ENCODE results near the gene BICD2. TPM values are rescaled to one million over a fixed set of nuclear protein-coding genes. Genes with fewer than 3 reads are reported as not detected.

The BICD2 gene
- total and polyA plus RNA-seq, 10 of the 15 experiments (the other 5 are each of a cell fraction or from before 2014, with no cell fraction given): 5.3 to 25.5 (median 14.4) TPM

DNA sequence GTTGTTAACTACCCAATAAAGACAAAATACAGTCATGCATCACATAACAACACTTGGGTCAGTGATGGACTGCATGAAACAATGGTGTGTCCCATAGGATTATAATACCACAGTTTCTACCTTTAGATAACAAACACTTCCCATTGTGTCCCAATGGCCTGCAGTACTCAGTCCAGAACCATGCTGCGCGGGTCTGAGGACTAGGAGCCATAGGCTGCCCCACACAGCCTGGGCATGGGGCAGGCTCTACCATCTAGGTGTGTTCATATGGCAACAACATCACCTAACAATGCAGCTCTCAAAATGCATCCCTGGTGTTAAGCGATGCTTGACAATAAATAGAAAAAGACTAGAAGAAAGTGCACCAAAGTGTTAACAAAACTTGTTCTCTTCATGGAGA, 101.5 kb downstream of the BICD2 start:
- H3K27me3 ChIP-seq (replicated peaks in 1 of 2; ENCODE audit: control insufficient read depth in 2 of 2, insufficient read depth in 2 of 2, low read length in 1 of 2): no peaks in the 10 kb centered on the region
- WGBS (ENCODE audit: insufficient coverage, insufficient replicate concordance, low lambda C conversion rate, missing lambda C conversion rate): 100% methylated on average over 3 of the region's 3 CpGs
- no peak for FAIRE-seq
- peaks cover 2 to 24% of the 10 kb centered on the region in 2 experiments; a peak in 3 of 4 replicates for H3K36me3 ChIP-seq (ENCODE audit: control insufficient read depth in 2 of 2, insufficient read depth in 2 of 2, low read length in 1 of 2)
- H2AFZ ChIP-seq (ENCODE audit: control insufficient read depth, low read depth, low read length): no peak overlapping the region
- no peak overlapping the region for H3K27ac ChIP-seq (ENCODE audit: control insufficient read depth, insufficient read depth)
- CTCF ChIA-PET: interaction anchor here (0.7 to 1.0 kb wide), 2 partner anchors 54 to 522 kb away, joined by 3 read pairs; no protein-coding TSS in a partner anchor
- H3K4me2 ChIP-seq (ENCODE audit: control insufficient read depth, insufficient read depth): no peak overlapping the region
- H3K9me3 ChIP-seq (replicated peaks; ENCODE audit: control insufficient read depth, insufficient read depth, low read length): no peaks in the 10 kb centered on the region; the same call in 2 of the 3 replicates
- no peak overlapping the region for H3K4me3 ChIP-seq
- no peak for DNase-seq (ENCODE audit: low read depth, low spot score)
- POLR2A ChIA-PET: no interaction called here
- intact Hi-C loops (cut with micrococcal nuclease; ENCODE audit: unreplicated experiment) (no loop called here), in situ Hi-C loops (cut with MboI) (no loop called here)
- peaks cover 8% of the 10 kb centered on the region; the same call in 1 of the 2 replicates for H4K20me1 ChIP-seq (ENCODE audit: control insufficient read depth, insufficient read depth)
- peaks cover 42% of the 10 kb centered on the region for H3K79me2 ChIP-seq (ENCODE audit: control insufficient read depth, insufficient read depth, low read length)
- ATAC-seq: no peak
- SMC1A ChIA-PET (ENCODE audit: uncharacterized antibody, unreplicated experiment): no interaction called here
- H3K4me1 ChIP-seq (ENCODE audit: control insufficient read depth, insufficient read depth, low read length): peaks cover 17% of the 10 kb centered on the region
- RAD21 ChIA-PET (ENCODE audit: unreplicated experiment): no interaction called here
- BruUV-seq (replicated peaks): no TSS peak
- no peak overlapping the region for H3K9ac ChIP-seq (ENCODE audit: control insufficient read depth, insufficient read depth, low read length)
- TF ChIP-seq TCF12 (IDR thresholded peaks at IDR 0.05; ENCODE audit: low read depth, low read length) (no peak), NFXL1 (IDR thresholded peaks at IDR 0.05; ENCODE audit: borderline replicate concordance) (no peak), ZNF384 (IDR thresholded peaks at IDR 0.05; ENCODE audit: borderline replicate concordance, low read depth, low read length) (no peak)

GRCh38 chr9:92661743-92662142, 102.9 kb downstream of the BICD2 start:
- intact Hi-C loops (cut with micrococcal nuclease; ENCODE audit: unreplicated experiment): no loop called here
- Histone ChIP-seq H3K79me2 (ENCODE audit: control insufficient read depth, insufficient read depth, low read length) (peaks cover 35% of the 10 kb centered on the region), H3K27me3 (replicated peaks in 1 of 2; ENCODE audit: control insufficient read depth in 2 of 2, insufficient read depth in 2 of 2, low read length in 1 of 2) (no peaks in the 10 kb centered on the region), H2AFZ (ENCODE audit: control insufficient read depth, low read depth, low read length) (no peak overlapping the region), H4K20me1 (ENCODE audit: control insufficient read depth, insufficient read depth) (peaks cover 8% of the 10 kb centered on the region; the same call in 1 of the 2 replicates), H3K9me3 (replicated peaks; ENCODE audit: control insufficient read depth, insufficient read depth, low read length) (no peaks in the 10 kb centered on the region; the same call in 2 of the 3 replicates), H3K4me3 (no peak overlapping the region), H3K36me3 (ENCODE audit: control insufficient read depth in 2 of 2, insufficient read depth in 2 of 2, low read length in 1 of 2) (peaks cover 9 to 21% of the 10 kb centered on the region in 2 experiments; a peak in 3 of 4 replicates), H3K4me1 (ENCODE audit: control insufficient read depth, insufficient read depth, low read length) (peaks cover 17% of the 10 kb centered on the region), H3K27ac (ENCODE audit: control insufficient read depth, insufficient read depth) (no peak overlapping the region), H3K9ac (ENCODE audit: control insufficient read depth, insufficient read depth, low read length) (no peak overlapping the region), H3K4me2 (ENCODE audit: control insufficient read depth, insufficient read depth) (no peak overlapping the region)
- WGBS (ENCODE audit: insufficient coverage, insufficient replicate concordance, low lambda C conversion rate, missing lambda C conversion rate): 59% methylated on average over 4 of the region's 4 CpGs
- in situ Hi-C loops (cut with MboI): no loop called here
- TF ChIP-seq DPF2 (IDR thresholded peaks at IDR 0.05) (no peak), EED (IDR thresholded peaks at IDR 0.05; ENCODE audit: low read depth) (no peak), NBN (IDR thresholded peaks at IDR 0.05) (no peak), RFX5 (IDR thresholded peaks at IDR 0.05; ENCODE audit: low read depth, low read length) (no peak), YY1 (IDR thresholded peaks at IDR 0.05; ENCODE audit: low read depth, low read length) (no peak), PML (IDR thresholded peaks at IDR 0.05; ENCODE audit: low read length) (no peak)
- SMC1A ChIA-PET (ENCODE audit: uncharacterized antibody, unreplicated experiment): interaction anchor here (0.7 kb wide), 1 partner anchor 871 kb away, joined by 3 read pairs; no protein-coding TSS in a partner anchor
- RAD21 ChIA-PET (ENCODE audit: unreplicated experiment): no interaction called here
- CTCF ChIA-PET: interaction anchor here (0.9 kb wide), 1 partner anchor 522 kb away, joined by 3 read pairs; no protein-coding TSS in a partner anchor
- BruUV-seq (replicated peaks): no TSS peak
- DNase-seq (ENCODE audit: low read depth, low spot score) (no peak), ATAC-seq (no peak), FAIRE-seq (no peak)
- POLR2A ChIA-PET: interaction anchor here (1.0 kb wide), 1 partner anchor 10 kb away, joined by 3 read pairs; no protein-coding TSS in a partner anchor

Other genes with a start within 250 kb of the BICD2 start
- gene ECM2, start 228.8 kb downstream of the BICD2 start, total RNA-seq (2014; rRNA removed): 0.06 TPM in 1 of 2 replicates, not detected in the other
- gene ECM2, start 228.8 kb downstream of the BICD2 start, total RNA-seq (2014; rRNA removed; fragmentation: Illumina TruSeq; extraction: Trizol): 0.09 TPM in 1 of 2 replicates, not detected in the other
- gene ECM2, start 228.8 kb downstream of the BICD2 start, total RNA-seq (2021): 0.08 TPM in 1 of 2 replicates, not detected in the other
- 0.03 and 0.06 TPM in 2 replicates for gene ECM2, start 228.8 kb downstream of the BICD2 start, polyA plus RNA-seq (2011; rRNA removed)
- 0.13 and 0.51 TPM in 2 replicates for gene ECM2, start 228.8 kb downstream of the BICD2 start, polyA plus RNA-seq (2014; fragmentation: Illumina TruSeq; extraction: Trizol)
- gene ECM2, start 228.8 kb downstream of the BICD2 start, polyA plus RNA-seq (2014; fragmentation: Nextera tagmentation; extraction: Ambion mirVana): under 1 TPM; 0.04 to 0.27 TPM
- 0.03 TPM in 1 of 2 replicates, not detected in the other for gene ECM2, start 228.8 kb downstream of the BICD2 start, polyA plus RNA-seq (2014; rRNA removed)
- under 1 TPM; 0.54 to 0.67 TPM for gene ECM2, start 228.8 kb downstream of the BICD2 start, polyA plus RNA-seq (2016; fragmentation: Nextera tagmentation; extraction: Ambion mirVana)
- gene IPPK, start 94.7 kb downstream of the BICD2 start, total RNA-seq (2014; rRNA removed): 12.9 and 17.6 TPM in 2 replicates
- 11.4 and 11.5 TPM in 2 replicates for gene IPPK, start 94.7 kb downstream of the BICD2 start, total RNA-seq (2014; rRNA removed; fragmentation: Illumina TruSeq; extraction: Trizol)
- 10.1 and 10.7 TPM in 2 replicates for gene IPPK, start 94.7 kb downstream of the BICD2 start, total RNA-seq (2021)
- 21.8 and 22.1 TPM in 2 replicates for gene IPPK, start 94.7 kb downstream of the BICD2 start, polyA plus RNA-seq (2011; rRNA removed)
- 10.6 and 12.8 TPM in 2 replicates for gene IPPK, start 94.7 kb downstream of the BICD2 start, polyA plus RNA-seq (2014; fragmentation: Illumina TruSeq; extraction: Trizol)
- gene IPPK, start 94.7 kb downstream of the BICD2 start, polyA plus RNA-seq (2014; fragmentation: Nextera tagmentation; extraction: Ambion mirVana): 1 to 10 TPM; 2.1 to 4.0 TPM
- 9.2 and 10.6 TPM in 2 replicates for gene IPPK, start 94.7 kb downstream of the BICD2 start, polyA plus RNA-seq (2014; rRNA removed)
- gene IPPK, start 94.7 kb downstream of the BICD2 start, polyA plus RNA-seq (2016; fragmentation: Nextera tagmentation; extraction: Ambion mirVana): 10 to 100 TPM; 11.4 to 11.5 TPM
- gene ZNF484, start 113.2 kb upstream of the BICD2 start, total RNA-seq (2014; rRNA removed): 5.4 and 6.0 TPM in 2 replicates
- gene ZNF484, start 113.2 kb upstream of the BICD2 start, total RNA-seq (2014; rRNA removed; fragmentation: Illumina TruSeq; extraction: Trizol): 7.8 TPM in 2 replicates
- 3.5 and 4.1 TPM in 2 replicates for gene ZNF484, start 113.2 kb upstream of the BICD2 start, total RNA-seq (2021)
- gene ZNF484, start 113.2 kb upstream of the BICD2 start, polyA plus RNA-seq (2011; rRNA removed): 5.0 and 7.2 TPM in 2 replicates
- gene ZNF484, start 113.2 kb upstream of the BICD2 start, polyA plus RNA-seq (2014; fragmentation: Illumina TruSeq; extraction: Trizol): 3.7 and 4.3 TPM in 2 replicates
- gene ZNF484, start 113.2 kb upstream of the BICD2 start, polyA plus RNA-seq (2014; fragmentation: Nextera tagmentation; extraction: Ambion mirVana): 1 to 10 TPM in 1 of 2 experiments, under 1 TPM in 1; 0.95 to 1.4 TPM
- gene ZNF484, start 113.2 kb upstream of the BICD2 start, polyA plus RNA-seq (2014; rRNA removed): 1.9 and 2.1 TPM in 2 replicates
- gene ZNF484, start 113.2 kb upstream of the BICD2 start, polyA plus RNA-seq (2016; fragmentation: Nextera tagmentation; extraction: Ambion mirVana): 1 to 10 TPM; 2.8 to 2.9 TPM
- gene FGD3, start 182.7 kb upstream of the BICD2 start, total RNA-seq (2014; rRNA removed): 12.4 and 13.5 TPM in 2 replicates
- gene FGD3, start 182.7 kb upstream of the BICD2 start, total RNA-seq (2014; rRNA removed; fragmentation: Illumina TruSeq; extraction: Trizol): 6.6 and 6.9 TPM in 2 replicates
- 13.2 and 14.4 TPM in 2 replicates for gene FGD3, start 182.7 kb upstream of the BICD2 start, total RNA-seq (2021)
- gene FGD3, start 182.7 kb upstream of the BICD2 start, polyA plus RNA-seq (2011; rRNA removed): 9.0 and 18.1 TPM in 2 replicates
- gene FGD3, start 182.7 kb upstream of the BICD2 start, polyA plus RNA-seq (2014; fragmentation: Illumina TruSeq; extraction: Trizol): 2.9 and 6.3 TPM in 2 replicates
- gene FGD3, start 182.7 kb upstream of the BICD2 start, polyA plus RNA-seq (2014; fragmentation: Nextera tagmentation; extraction: Ambion mirVana): 1 to 10 TPM in 1 of 2 experiments, under 1 TPM in 1; 0.26 to 1.2 TPM
- gene FGD3, start 182.7 kb upstream of the BICD2 start, polyA plus RNA-seq (2014; rRNA removed): 13.2 and 14.0 TPM in 2 replicates
- 10 to 100 TPM; 12.4 to 12.8 TPM for gene FGD3, start 182.7 kb upstream of the BICD2 start, polyA plus RNA-seq (2016; fragmentation: Nextera tagmentation; extraction: Ambion mirVana)